SK-N-SH (cell line): Measurements from ENCODE around the gene GRM8. TPM values are rescaled to one million over a fixed set of nuclear protein-coding genes. Genes with fewer than 3 reads are reported as not detected.

Source experiments
- CTCF ChIA-PET: fragments of 300-600, 350-600 bp; formaldehyde crosslinking; extraction: SDS; loops from one replicate; lab custom pipeline; 2021; lab: Yijun Ruan, JAX
- POLR2A ChIA-PET: fragments of 350-600 bp; sonication (Branson Sonifier 250); formaldehyde crosslinking; extraction: SDS; loops from one replicate; lab custom pipeline; 2020; ENCODE audit warnings: antibody characterized with exemption, inconsistent platforms; lab: Yijun Ruan, JAX
- DNase-seq: peaks from one replicate; pipeline ENCODE4 v3.0.0; 2012
- H2AFZ ChIP-seq: fragments of 200-600 bp; sonication (generic); 2 replicates; pipeline ENCODE4 v1.8.1; 2016; ENCODE audit warnings: antibody characterized with exemption, mild to moderate bottlenecking, low read depth
- H3F3A ChIP-seq: fragments of 200-600 bp; sonication (generic); replicated peaks from 2 replicates; pipeline ENCODE3; 2016; ENCODE audit warnings: antibody characterized with exemption, mild to moderate bottlenecking; ENCODE audit not compliant: insufficient read depth
- H3K27ac ChIP-seq, 2 experiments: fragments of 200-500 bp in 1 of 2; fragments of 200-600 bp in 1 of 2; sonication (Bioruptor generic) in 1 of 2; sonication (generic), shearing (Covaris generic) in 1 of 2; 2 replicates each; pipeline versions ENCODE4 v1.5.1 to v1.6.1; 2014 to 2016; ENCODE audit warnings: low read depth in 2 of 2, inconsistent platforms in 1 of 2, low read length in 1 of 2, mild to moderate bottlenecking in 1 of 2, mixed read lengths in 1 of 2
- H3K27me3 ChIP-seq: fragments of 200-600 bp; sonication (generic), shearing (Covaris generic); 2 replicates; pipeline ENCODE4 v1.6.1; 2016; ENCODE audit warnings: mixed run types; ENCODE audit not compliant: insufficient read depth
- H3K36me3 ChIP-seq, 2 experiments: fragments of 200-500 bp in 1 of 2; fragments of 200-600 bp in 1 of 2; sonication (Bioruptor generic) in 1 of 2; sonication (generic) in 1 of 2; replicated peaks in 1 of 2; 2 replicates each; pipeline versions ENCODE3 to v1.5.1; 2014 to 2016; ENCODE audit warnings: low read length in 1 of 2, mild to moderate bottlenecking in 1 of 2; ENCODE audit not compliant: insufficient read depth in 2 of 2, control insufficient read depth in 1 of 2
- H3K4me1 ChIP-seq, 2 experiments: fragments of 200-500 bp in 1 of 2; fragments of 200-600 bp in 1 of 2; sonication (Bioruptor generic) in 1 of 2; sonication (generic), shearing (Covaris generic) in 1 of 2; 2 replicates each; pipeline versions ENCODE4 v1.5.1 to v1.6.1; 2014 to 2016; ENCODE audit warnings: low read depth in 1 of 2, low read length in 1 of 2, mixed run types in 1 of 2; ENCODE audit not compliant: insufficient read depth in 2 of 2, control insufficient read depth in 1 of 2
- H3K4me2 ChIP-seq: fragments of 200-600 bp; sonication (generic), shearing (Covaris generic); 2 replicates; pipeline ENCODE4 v1.6.1; 2017; ENCODE audit warnings: mixed run types
- H3K4me3 ChIP-seq, 2 experiments: fragments of 200-500 bp in 1 of 2; fragments of 200-600 bp in 1 of 2; sonication (Bioruptor generic) in 1 of 2; sonication (generic), shearing (Covaris generic) in 1 of 2; 2 replicates each; pipeline versions ENCODE4 v1.5.1 to v1.8.1; 2014 to 2016; ENCODE audit warnings: low read depth in 2 of 2, inconsistent platforms in 1 of 2, low read length in 1 of 2, mild to moderate bottlenecking in 1 of 2, mixed read lengths in 1 of 2, moderate library complexity in 1 of 2
- H3K79me2 ChIP-seq: fragments of 200-600 bp; sonication (generic); 2 replicates; pipeline ENCODE4 v1.8.1; 2017; ENCODE audit warnings: mild to moderate bottlenecking; ENCODE audit not compliant: insufficient read depth
- H3K9ac ChIP-seq: fragments of 200-600 bp; sonication (generic); 2 replicates; pipeline ENCODE4 v1.6.1; 2017; ENCODE audit warnings: mixed run types
- H3K9me2 ChIP-seq: fragments of 200-600 bp; sonication (generic); 2 replicates; pipeline ENCODE4 v1.6.1; 2017; ENCODE audit warnings: mixed run types
- H3K9me3 ChIP-seq: fragments of 200-600 bp; sonication (generic); 2 replicates; pipeline ENCODE4 v1.6.1; 2017; ENCODE audit warnings: mixed run types, mild to moderate bottlenecking, moderate library complexity
- H4K20me1 ChIP-seq: fragments of 200-600 bp; sonication (generic); 2 replicates; pipeline ENCODE4 v1.6.1; 2017; ENCODE audit warnings: mild to moderate bottlenecking, mixed run types; ENCODE audit not compliant: insufficient read depth
- ELF1 ChIP-seq: IDR thresholded peaks from 2 replicates; pipeline ENCODE4 v1.4.0; 2012
- EZH2phosphoT487 ChIP-seq: fragments of 200-600 bp; sonication (generic); IDR thresholded peaks from 2 replicates; pipeline ENCODE4 v1.6.1; 2017; ENCODE audit warnings: low read depth, mixed run types, mild to moderate bottlenecking, antibody characterized with exemption, moderate library complexity, borderline replicate concordance
- GABPA ChIP-seq: IDR thresholded peaks from 2 replicates; pipeline ENCODE4 v1.4.0; 2012; ENCODE audit warnings: low read depth, mild to moderate bottlenecking
- GATA2 ChIP-seq: sonication (generic); formaldehyde crosslinking; IDR thresholded peaks from 2 replicates; pipeline ENCODE4 v1.5.0; 2020; ENCODE audit warnings: mild to moderate bottlenecking, missing genetic modification reagents
- JUND ChIP-seq: IDR thresholded peaks from 2 replicates; pipeline ENCODE4 v1.4.0; 2012
- MEF2A ChIP-seq: IDR thresholded peaks from 2 replicates; pipeline ENCODE4 v1.4.0; 2012; ENCODE audit warnings: low read depth, borderline replicate concordance
- NRF1 ChIP-seq: IDR thresholded peaks from 2 replicates; pipeline ENCODE4 v1.6.1; 2012; ENCODE audit warnings: low read depth, mild to moderate bottlenecking, low read length
- POLR2AphosphoS5 ChIP-seq: IDR thresholded peaks from 2 replicates; pipeline ENCODE4 v1.6.1; 2012; ENCODE audit warnings: low read depth, low read length
- REST ChIP-seq: IDR thresholded peaks from 2 replicates; pipeline ENCODE4 v1.6.1; 2012; ENCODE audit warnings: mild to moderate bottlenecking, low read depth, low read length, moderate library complexity
- RXRA ChIP-seq: IDR thresholded peaks from 2 replicates; pipeline ENCODE4 v1.4.0; 2012; ENCODE audit warnings: low read depth, mild to moderate bottlenecking, borderline replicate concordance
- SIN3A ChIP-seq: IDR thresholded peaks from 2 replicates; pipeline ENCODE4 v1.6.1; 2012; ENCODE audit warnings: low read depth, mild to moderate bottlenecking, low read length, moderate library complexity, borderline replicate concordance
- SMC3 ChIP-seq: IDR thresholded peaks from 2 replicates; pipeline ENCODE4 v1.6.1; 2012; ENCODE audit warnings: low read depth, low read length, improper control_type of control experiment
- TAF1 ChIP-seq: IDR thresholded peaks from 2 replicates; pipeline ENCODE4 v1.6.1; 2012; ENCODE audit warnings: low read depth, mild to moderate bottlenecking, low read length, moderate library complexity, borderline replicate concordance
- TEAD4 ChIP-seq: IDR thresholded peaks from 2 replicates; pipeline ENCODE4 v1.4.0; 2012; ENCODE audit warnings: mild to moderate bottlenecking, borderline replicate concordance; ENCODE audit not compliant: insufficient read depth
- WGBS: methylation state at CpG from one replicate; pipeline ENCODE4 v1.1.6; 2017; ENCODE audit warnings: low lambda C conversion rate; 5-methylcytosine and 5-hydroxymethylcytosine counted together
- polyA plus RNA-seq, 3 experiments: library from polyadenylated mRNA; depleted of rRNA; stranded (reverse); fragments of >200 nt; gene quantifications; 2 replicates each; pipeline ENCODE4 v1.2.3, GENCODE V29; 2012
- TF ChIP-seq, protein P1 (sequence below): IDR thresholded peaks from 2 replicates; pipeline ENCODE4 v1.4.0; 2012; ENCODE audit warnings: low read depth
- TF ChIP-seq, protein P2 (sequence below): fragments of 150-350 bp; IDR thresholded peaks from 2 replicates; pipeline ENCODE4 v1.6.1; 2017; ENCODE audit warnings: antibody characterized with exemption, low read length, low read depth, borderline replicate concordance

The GRM8 gene
- polyA plus RNA-seq, 1 of the 3 experiments (the other 2 are of a cell fraction) = 0.10 TPM

DNA sequence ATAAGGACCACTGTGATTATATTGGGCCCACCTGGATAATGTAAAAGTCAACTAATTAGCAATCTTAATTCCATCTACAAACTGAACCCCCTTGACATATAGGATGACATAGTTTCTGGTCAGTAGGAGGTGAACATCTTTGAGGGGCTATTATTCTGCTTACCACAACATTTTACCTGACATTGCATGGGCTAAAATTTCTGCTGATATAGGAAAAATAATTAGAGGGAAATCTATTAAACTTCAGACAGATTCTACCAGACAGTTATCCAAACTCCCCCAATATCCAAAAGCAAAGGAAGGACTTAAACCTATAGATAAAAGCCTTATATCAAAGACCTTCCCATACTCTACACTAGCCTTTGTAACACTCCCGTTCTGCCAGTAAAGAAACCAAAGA is 443.6 kb downstream of the GRM8 start:
- Histone ChIP-seq H3F3A (no peaks in the 10 kb centered on the region), H3K27ac (no peak overlapping the region), H3K4me2 (no peak overlapping the region), H3K79me2 (no peaks in the 10 kb centered on the region), H3K9me3 (no peaks in the 10 kb centered on the region), H3K4me3 (no peak overlapping the region), H3K9me2 (no peaks in the 10 kb centered on the region), H4K20me1 (no peaks in the 10 kb centered on the region), H3K4me1 (peaks cover 0 to 3% of the 10 kb centered on the region in 2 experiments; a peak in 2 of 4 replicates), H3K36me3 (no peaks in the 10 kb centered on the region), H3K9ac (no peak overlapping the region), H2AFZ (no peak overlapping the region), H3K27me3 (no peaks in the 10 kb centered on the region)
- no peak for DNase-seq
- WGBS = 21% methylated on average over 1 of the region's 1 CpG
- CTCF ChIA-PET = no interaction called here
- POLR2A ChIA-PET = no interaction called here
- TF ChIP-seq SMC3 (no peak), GATA2 (CRISPR knock-in tag) (no peak), JUND (no peak)
- TF ChIP-seq, protein P1, sequence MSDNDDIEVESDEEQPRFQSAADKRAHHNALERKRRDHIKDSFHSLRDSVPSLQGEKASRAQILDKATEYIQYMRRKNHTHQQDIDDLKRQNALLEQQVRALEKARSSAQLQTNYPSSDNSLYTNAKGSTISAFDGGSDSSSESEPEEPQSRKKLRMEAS = no peak

GRCh38 chr7:126806614-126807013 is 446.1 kb downstream of the GRM8 start:
- Histone ChIP-seq H3K4me2 (no peak overlapping the region), H3K36me3 (no peaks in the 10 kb centered on the region), H3K9ac (no peak overlapping the region), H3K9me2 (no peaks in the 10 kb centered on the region), H3K9me3 (no peaks in the 10 kb centered on the region), H3K27me3 (no peaks in the 10 kb centered on the region), H3K27ac (no peak overlapping the region), H4K20me1 (no peaks in the 10 kb centered on the region), H3K79me2 (no peaks in the 10 kb centered on the region), H3K4me1 (peaks cover 0 to 10% of the 10 kb centered on the region in 2 experiments; a peak in 2 of 4 replicates), H2AFZ (no peak overlapping the region), H3F3A (no peaks in the 10 kb centered on the region), H3K4me3 (no peak overlapping the region)
- 85% methylated on average over 31 of the region's 31 CpGs for WGBS
- DNase-seq = no peak
- ChIA-PET POLR2A (no interaction called here), CTCF (interaction anchor here (1.1 to 5.3 kb wide), 2 partner anchors 33 to 446 kb away, joined by 3 to 58 read pairs; partner anchors contain the start of gene GRM8)
- TF ChIP-seq, protein P2, sequence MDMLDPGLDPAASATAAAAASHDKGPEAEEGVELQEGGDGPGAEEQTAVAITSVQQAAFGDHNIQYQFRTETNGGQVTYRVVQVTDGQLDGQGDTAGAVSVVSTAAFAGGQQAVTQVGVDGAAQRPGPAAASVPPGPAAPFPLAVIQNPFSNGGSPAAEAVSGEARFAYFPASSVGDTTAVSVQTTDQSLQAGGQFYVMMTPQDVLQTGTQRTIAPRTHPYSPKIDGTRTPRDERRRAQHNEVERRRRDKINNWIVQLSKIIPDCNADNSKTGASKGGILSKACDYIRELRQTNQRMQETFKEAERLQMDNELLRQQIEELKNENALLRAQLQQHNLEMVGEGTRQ = no peak
- TF ChIP-seq NRF1 (no peak), EZH2phosphoT487 (no peak), GATA2 (CRISPR knock-in tag) (no peak), GABPA (no peak), TAF1 (no peak), ELF1 (no peak), POLR2AphosphoS5 (no peak), TEAD4 (no peak), RXRA (no peak), SMC3 (no peak), SIN3A (no peak), MEF2A (no peak), REST (no peak)
- TF ChIP-seq, protein P1 = no peak
